OCI-LY3 (cell line): ENCODE results near the gene STK32A.

ENCODE experiments used
- H2AFZ ChIP-seq: fragments of 200-600, 300-600 bp; shearing (Covaris generic); 2 replicates; pipeline ENCODE4 v1.6.0; 2014; ENCODE audit warnings: antibody characterized with exemption, low read depth, low read length
- H3K27ac ChIP-seq: fragments of 200-600, 300-600 bp; sonication (generic); 2 replicates; pipeline ENCODE4 v1.5.1; 2014; ENCODE audit warnings: mild to moderate bottlenecking, low read length, moderate library complexity, mixed read lengths
- H3K27me3 ChIP-seq: fragments of 200-600, 300-600 bp; sonication (generic); 2 replicates; pipeline ENCODE4 v1.6.1; 2014; ENCODE audit warnings: low read depth, low read length, mixed read lengths
- H3K36me3 ChIP-seq: fragments of 200-600, 300-600 bp; sonication (generic); replicated peaks from 2 replicates; pipeline ENCODE3; 2014; ENCODE audit warnings: low read depth, low read length, mixed read lengths
- H3K4me1 ChIP-seq: fragments of 300-600, 200-600 bp; sonication (generic); 2 replicates; pipeline ENCODE4 v1.6.1; 2014; ENCODE audit warnings: low read length, mixed read lengths
- H3K4me2 ChIP-seq: fragments of 200-600, 300-600 bp; sonication (generic); 2 replicates; pipeline ENCODE4 v1.6.1; 2014; ENCODE audit warnings: low read length, mixed read lengths
- H3K4me3 ChIP-seq: fragments of 300-600, 200-600 bp; sonication (generic); 2 replicates; pipeline ENCODE4 v1.5.1; 2014; ENCODE audit warnings: antibody characterized with exemption, mild to moderate bottlenecking, low read length, moderate library complexity
- H3K79me2 ChIP-seq: fragments of 300-600, 200-600 bp; shearing (Covaris generic); 2 replicates; pipeline ENCODE4 v1.6.1; 2014; ENCODE audit warnings: mild to moderate bottlenecking, low read length, mixed read lengths
- H3K9ac ChIP-seq: fragments of 300-600, 200-600 bp; shearing (Covaris generic); 2 replicates; pipeline ENCODE4 v1.6.0; 2014; ENCODE audit warnings: mild to moderate bottlenecking, low read length, moderate library complexity
- H3K9me3 ChIP-seq: fragments of 200-600, 300-600 bp; shearing (Covaris generic); 2 replicates; pipeline ENCODE4 v1.6.1; 2014; ENCODE audit warnings: low read length, mixed read lengths; ENCODE audit not compliant: insufficient read depth
- H4K20me1 ChIP-seq: fragments of 200-600, 300-600 bp; sonication (generic); 2 replicates; pipeline ENCODE4 v1.6.1; 2016; ENCODE audit warnings: low read length, mixed read lengths; ENCODE audit not compliant: insufficient read depth
- CTCF ChIP-seq: fragments of 200-600, 300-600 bp; sonication (generic); IDR thresholded peaks from 2 replicates; pipeline ENCODE4 v1.5.1; 2014; ENCODE audit warnings: antibody characterized with exemption, low read length, low read depth
- EZH2phosphoT487 ChIP-seq: fragments of 200-600 bp; shearing (Covaris generic); IDR thresholded peaks from 2 replicates; pipeline ENCODE4 v1.6.1; 2018; ENCODE audit warnings: antibody characterized with exemption, mixed run types, low read depth

The STK32A gene

GRCh38 chr5:147384346-147385193, 149.7 kb downstream of the STK32A start:
- no peak for TF ChIP-seq CTCF
- no peak for TF ChIP-seq EZH2phosphoT487

GRCh38 chr5:147387109-147387508, 152.3 kb downstream of the STK32A start:
- Histone ChIP-seq H3K36me3 (no peaks in the 10 kb centered on the region), H3K27ac (no peak overlapping the region), H4K20me1 (no peaks in the 10 kb centered on the region), H3K4me3 (no peak overlapping the region), H2AFZ (no peak overlapping the region), H3K27me3 (no peaks in the 10 kb centered on the region; the same call in 1 of the 2 replicates), H3K4me2 (no peak overlapping the region), H3K4me1 (no peaks in the 10 kb centered on the region), H3K79me2 (no peaks in the 10 kb centered on the region), H3K9me3 (no peaks in the 10 kb centered on the region), H3K9ac (no peak overlapping the region)
- TF ChIP-seq CTCF = no peak
- no peak for TF ChIP-seq EZH2phosphoT487

More at GRCh38 chr5:147384346-147385193, 149.7 kb downstream of the STK32A start:
- no peak overlapping the region for H3K27ac ChIP-seq
- H2AFZ ChIP-seq = no peak overlapping the region
- H3K4me1 ChIP-seq = no peaks in the 10 kb centered on the region
- H3K27me3 ChIP-seq = no peaks in the 10 kb centered on the region; the same call in 1 of the 2 replicates
- no peaks in the 10 kb centered on the region for H4K20me1 ChIP-seq
- no peaks in the 10 kb centered on the region for H3K36me3 ChIP-seq
- no peaks in the 10 kb centered on the region for H3K79me2 ChIP-seq
- no peak overlapping the region for H3K4me2 ChIP-seq
- H3K9me3 ChIP-seq = no peaks in the 10 kb centered on the region
- no peak overlapping the region for H3K4me3 ChIP-seq
- no peak overlapping the region for H3K9ac ChIP-seq

GRCh38 chr5:147388184-147389108, 153.6 kb downstream of the STK32A start:
- no peak overlapping the region for H3K4me2 ChIP-seq
- no peaks in the 10 kb centered on the region for H3K9me3 ChIP-seq
- H3K4me3 ChIP-seq = no peak overlapping the region
- H3K27ac ChIP-seq = no peak overlapping the region
- H3K27me3 ChIP-seq = no peaks in the 10 kb centered on the region; the same call in 1 of the 2 replicates
- no peaks in the 10 kb centered on the region for H3K4me1 ChIP-seq
- no peaks in the 10 kb centered on the region for H3K79me2 ChIP-seq
- no peaks in the 10 kb centered on the region for H4K20me1 ChIP-seq
- no peak overlapping the region for H3K9ac ChIP-seq
- no peak for TF ChIP-seq CTCF
- TF ChIP-seq EZH2phosphoT487 = no peak
- H3K36me3 ChIP-seq = no peaks in the 10 kb centered on the region
- no peak overlapping the region for H2AFZ ChIP-seq
